NT2/D1 (cell line): ENCODE data around the gene KBTBD4.

ENCODE experiments used
- SUZ12 ChIP-seq: IDR thresholded peaks from 2 replicates; pipeline ENCODE4 v1.6.1; 2011; ENCODE audit not compliant: insufficient read length, insufficient read depth; ENCODE audit errors: extremely low read depth
- ZNF274 ChIP-seq: IDR thresholded peaks from 2 replicates; pipeline ENCODE4 v1.6.1; 2011; ENCODE audit warnings: mild to moderate bottlenecking, low read depth, low read length

- TF ChIP-seq ZNF274 (no peak), SUZ12 (no peak)
Measured at GRCh38 chr11:47572715-47573255, 6.0 kb downstream of the KBTBD4 start.
